Peyer's patch (tissue), 4 donors: ENCODE data around the gene UVRAG.

Experiments
- CTCF ChIP-seq, 6 experiments: fragments of 450-650 bp in 4 of 6; fragments of 200-600 bp in 2 of 6; sonication (generic) in 1 of 6; IDR thresholded peaks; one replicate each; pipeline ENCODE4 v1.5.1; 2017 to 2019; ENCODE audit warnings: antibody characterized with exemption in 6 of 6, mild to moderate bottlenecking in 3 of 6, moderate library complexity in 1 of 6
- POLR2A ChIP-seq, 2 donors: fragments of 450-650 bp; IDR thresholded peaks; one replicate each; pipeline ENCODE4 v1.5.1; 2017; ENCODE audit warnings: antibody characterized with exemption in 2 of 2, mild to moderate bottlenecking in 2 of 2, moderate library complexity in 2 of 2

GRCh38 chr11:75809991-75810390 lies 5.0 kb upstream of the UVRAG start:
- no peak for TF ChIP-seq CTCF (IDR thresholded peaks at IDR 0.05)
- no peak for TF ChIP-seq POLR2A (IDR thresholded peaks at IDR 0.05)
